ENCODE measurements around the gene FBLN1. TPM values are rescaled to one million over a fixed set of nuclear protein-coding genes. Genes with fewer than 3 reads are reported as not detected.

The FBLN1 gene
- total and polyA plus RNA-seq, 12 donors, result 31.3 to 126 (median 51.0) TPM

DNA sequence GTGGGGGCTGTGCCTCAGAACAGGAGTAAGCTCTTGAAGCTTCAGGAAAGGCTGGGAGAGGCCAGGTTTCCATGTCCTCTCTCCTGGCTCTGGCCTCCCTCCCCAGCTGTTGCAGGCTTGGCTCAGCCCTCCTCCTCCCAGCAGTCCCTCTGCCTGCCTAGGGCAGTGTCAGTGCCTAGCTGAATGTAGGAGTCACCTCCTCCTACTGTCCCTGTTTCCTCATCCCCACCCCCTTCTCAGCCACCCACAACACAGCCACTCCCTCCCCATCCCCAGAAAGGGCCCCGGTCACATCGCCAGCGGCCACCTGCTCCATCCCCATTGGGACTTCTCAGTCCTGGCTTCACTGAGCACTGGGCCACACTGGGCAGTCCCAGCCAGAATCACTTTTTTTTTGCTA is 2.9 kb upstream of the FBLN1 start:
- DNase-seq (peak in 1 of 2 donors; percentile 71), ATAC-seq (peak in 7 of 8 donors; percentile 34 to 78 (median 53))
- TF ChIP-seq, protein P1, sequence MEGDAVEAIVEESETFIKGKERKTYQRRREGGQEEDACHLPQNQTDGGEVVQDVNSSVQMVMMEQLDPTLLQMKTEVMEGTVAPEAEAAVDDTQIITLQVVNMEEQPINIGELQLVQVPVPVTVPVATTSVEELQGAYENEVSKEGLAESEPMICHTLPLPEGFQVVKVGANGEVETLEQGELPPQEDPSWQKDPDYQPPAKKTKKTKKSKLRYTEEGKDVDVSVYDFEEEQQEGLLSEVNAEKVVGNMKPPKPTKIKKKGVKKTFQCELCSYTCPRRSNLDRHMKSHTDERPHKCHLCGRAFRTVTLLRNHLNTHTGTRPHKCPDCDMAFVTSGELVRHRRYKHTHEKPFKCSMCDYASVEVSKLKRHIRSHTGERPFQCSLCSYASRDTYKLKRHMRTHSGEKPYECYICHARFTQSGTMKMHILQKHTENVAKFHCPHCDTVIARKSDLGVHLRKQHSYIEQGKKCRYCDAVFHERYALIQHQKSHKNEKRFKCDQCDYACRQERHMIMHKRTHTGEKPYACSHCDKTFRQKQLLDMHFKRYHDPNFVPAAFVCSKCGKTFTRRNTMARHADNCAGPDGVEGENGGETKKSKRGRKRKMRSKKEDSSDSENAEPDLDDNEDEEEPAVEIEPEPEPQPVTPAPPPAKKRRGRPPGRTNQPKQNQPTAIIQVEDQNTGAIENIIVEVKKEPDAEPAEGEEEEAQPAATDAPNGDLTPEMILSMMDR (IDR thresholded peaks at IDR 0.05), result no peak
- H3K27ac ChIP-seq, result peak overlapping the region in 5 of 10 donors; percentile 3 to 60 (median 30)
- intact Hi-C loops (cut with DNase I), result loop anchor here in 2 of 10 donors (5.0 kb wide), 1 partner anchor 37 kb away; no protein-coding TSS in a partner anchor
- WGBS, 2 donors, result 68 to 71% methylated on average over 3 of the region's 3 CpGs
- H3K4me3 ChIP-seq, result no peak overlapping the region
- H3K36me3 ChIP-seq, result no peaks in the 10 kb centered on the region
- H3K4me1 ChIP-seq, result peaks cover 0 to 44% (median 13%) of the 10 kb centered on the region in 9 donors
- H3K27me3 ChIP-seq, result peaks cover 8 to 46% (median 28%) of the 10 kb centered on the region in 7 donors
- no peaks in the 10 kb centered on the region for H3K9me3 ChIP-seq

DNA sequence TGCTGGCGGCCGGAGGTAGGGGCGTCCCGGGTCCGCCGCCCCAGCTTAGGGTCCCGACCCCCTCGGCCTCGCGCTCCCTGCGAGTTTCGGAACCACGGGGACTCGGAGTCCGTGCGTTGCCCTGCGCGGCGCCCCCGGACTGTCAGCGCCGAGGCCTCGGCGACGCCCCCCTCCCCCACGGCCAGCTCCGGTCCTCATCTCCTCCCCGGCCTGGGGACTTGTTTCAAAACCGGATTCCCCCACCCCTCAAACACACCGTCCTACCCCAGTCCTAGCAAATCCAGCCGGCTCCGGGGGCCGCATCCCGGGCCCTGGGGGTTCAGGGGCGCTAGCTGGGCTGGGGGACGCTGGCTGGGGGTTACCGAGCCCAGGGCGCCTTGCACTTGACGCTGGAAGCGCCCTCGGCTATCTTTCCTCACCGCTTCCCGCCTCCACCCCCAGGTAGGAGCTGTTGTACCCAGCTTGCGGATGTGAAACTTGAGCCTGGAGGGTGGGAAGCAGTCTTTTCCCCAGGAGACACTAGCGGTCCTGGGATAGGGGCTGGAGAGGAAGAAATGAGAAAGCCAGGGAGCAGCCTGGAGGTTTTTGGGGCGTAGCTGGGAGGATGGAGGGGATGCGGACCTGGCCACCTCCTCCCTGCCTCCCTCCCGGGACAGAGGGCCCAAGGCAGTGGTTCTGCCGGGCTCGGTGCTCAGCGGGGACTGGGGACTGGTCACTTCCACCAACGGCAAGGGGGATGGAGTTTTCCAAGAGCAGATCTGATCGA is 550 bp downstream of the FBLN1 start:
- DNase-seq, result no peak
- H3K9me3 ChIP-seq, result no peaks in the 10 kb centered on the region
- TF ChIP-seq, protein P1 (IDR thresholded peaks at IDR 0.05), result no peak
- WGBS, 2 donors, result 14 to 23% methylated on average over 42 to 53 of the region's 53 CpGs
- peak overlapping the region; percentile 22 to 64 (median 54) for H3K4me3 ChIP-seq
- H3K36me3 ChIP-seq, result no peaks in the 10 kb centered on the region
- intact Hi-C loops (cut with DNase I), result no loop called here
- H3K27ac ChIP-seq, result peak overlapping the region; percentile 0 to 82 (median 66)
- no peak for ATAC-seq
- H3K27me3 ChIP-seq, result peaks cover 8 to 59% (median 40%) of the 10 kb centered on the region in 7 donors
- peaks cover 0 to 41% (median 12%) of the 10 kb centered on the region in 9 donors for H3K4me1 ChIP-seq

DNA sequence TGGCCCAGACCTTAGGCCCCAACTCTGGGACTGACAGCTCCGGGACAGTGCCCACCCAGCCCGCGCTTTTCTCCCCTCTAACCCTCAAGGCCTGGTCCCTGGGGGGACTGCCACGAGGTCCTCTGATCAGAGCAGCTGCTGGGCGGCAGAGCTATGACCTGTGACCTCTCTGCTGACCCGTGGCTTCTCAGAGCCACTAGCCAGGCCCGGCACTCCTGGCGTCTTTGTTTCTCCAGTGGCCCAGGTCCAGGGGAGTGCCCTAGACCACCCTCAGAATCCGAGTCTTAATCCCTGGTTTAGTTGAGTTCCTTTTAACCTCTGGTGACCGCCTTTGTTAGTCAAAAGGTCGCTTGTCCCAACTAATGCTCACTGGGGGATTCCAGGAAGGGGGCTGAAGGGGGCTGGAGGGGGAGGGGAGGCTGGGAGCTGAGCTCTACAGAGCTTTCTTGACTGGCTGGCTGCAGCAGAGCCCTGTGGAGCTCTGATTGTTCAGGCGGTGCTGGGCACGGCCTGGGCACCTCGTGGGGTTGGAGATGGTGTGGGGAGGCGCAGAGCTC is 1.2 kb downstream of the FBLN1 start:
- no peak for ATAC-seq
- Histone ChIP-seq H3K4me3 (peak overlapping the region; percentile 22 to 64 (median 54)), H3K9me3 (no peaks in the 10 kb centered on the region), H3K27ac (peak overlapping the region in 9 of 10 donors; percentile 59 to 82 (median 67)), H3K4me1 (peaks cover 0 to 34% (median 11%) of the 10 kb centered on the region in 9 donors), H3K27me3 (peaks cover 8 to 59% (median 40%) of the 10 kb centered on the region in 7 donors), H3K36me3 (no peaks in the 10 kb centered on the region)
- DNase-seq, result no peak
- 50 to 65% methylated on average over 15 of the region's 15 CpGs for WGBS, 2 donors
- intact Hi-C loops (cut with DNase I), result loop anchor here in 1 of 10 donors (2.0 kb wide), 1 partner anchor 49 kb away; no protein-coding TSS in a partner anchor
- TF ChIP-seq, protein P1 (IDR thresholded peaks at IDR 0.05), result no peak

Data from heart right ventricle (tissue), 16 donors.